Chondrocyte (in vitro differentiated cells): ENCODE results near the gene CACHD1. TPM values are rescaled to one million over a fixed set of nuclear protein-coding genes. Genes with fewer than 3 reads are reported as not detected.
A peak's percentile ranks its signal among the peaks of the same experiment; 100 is the strongest.

Experiments
- DNase-seq: peaks from one replicate; pipeline ENCODE4 v3.0.0; 2021; ENCODE audit warnings: mixed read lengths, low spot score
- H3K27ac Mint-ChIP-seq: one replicate; pipeline ENCODE4 v1.8.0; 2021; ENCODE audit warnings: mild to moderate bottlenecking, moderate library complexity, mixed read lengths; ENCODE audit not compliant: unreplicated experiment
- H3K27me3 Mint-ChIP-seq: 2 replicates; pipeline ENCODE4 v1.8.0; 2021; ENCODE audit warnings: low read depth, mixed read lengths
- H3K36me3 Mint-ChIP-seq: 2 replicates; pipeline ENCODE4 v1.8.0; 2021; ENCODE audit warnings: low read depth, mixed read lengths
- H3K4me1 Mint-ChIP-seq: 2 replicates; pipeline ENCODE4 v1.8.0; 2021; ENCODE audit warnings: low read depth, mild to moderate bottlenecking, mixed read lengths
- H3K4me3 Mint-ChIP-seq: one replicate; pipeline ENCODE4 v1.8.0; 2021; ENCODE audit warnings: mild to moderate bottlenecking, moderate library complexity, mixed read lengths; ENCODE audit not compliant: unreplicated experiment
- H3K9me3 Mint-ChIP-seq: 2 replicates; pipeline ENCODE4 v1.8.0; 2021; ENCODE audit warnings: low read depth, mixed read lengths
- CTCF ChIP-seq: fragments of 200-600 bp; sonication (generic); IDR thresholded peaks from 2 replicates; pipeline ENCODE4 v1.5.0; 2021; ENCODE audit warnings: antibody characterized with exemption, mild to moderate bottlenecking, moderate library complexity
- total RNA-seq: library from RNA; stranded (reverse); gene quantifications from 3 replicates; pipeline ENCODE4 v1.2.1, GENCODE V29; 2021

CACHD1 gene
- total RNA-seq, 1 donor from 2014 or later: 10.5 TPM

- Mint-ChIP-seq H3K4me1 (no peaks in the 10 kb centered on the region), H3K27me3 (no peaks in the 10 kb centered on the region), H3K9me3 (no peaks in the 10 kb centered on the region), H3K4me3 (no peak overlapping the region), H3K27ac (no peak overlapping the region), H3K36me3 (no peaks in the 10 kb centered on the region)
- no peak for DNase-seq
- no peak for TF ChIP-seq CTCF
These were observed 10.2 kb upstream of the CACHD1 start for GRCh38 chr1:64459743-64460142.

- Mint-ChIP-seq H3K36me3 (no peaks in the 10 kb centered on the region), H3K4me3 (no peak overlapping the region), H3K27ac (no peak overlapping the region), H3K27me3 (peaks cover 8% of the 10 kb centered on the region), H3K4me1 (peaks cover 8% of the 10 kb centered on the region), H3K9me3 (no peaks in the 10 kb centered on the region)
- TF ChIP-seq CTCF: no peak
- no peak for DNase-seq
These were observed 3.9 kb upstream of the CACHD1 start for GRCh38 chr1:64466033-64466432.

- Mint-ChIP-seq H3K4me3 (peak overlapping the region; percentile 83), H3K27ac (no peak overlapping the region), H3K27me3 (peaks cover 8% of the 10 kb centered on the region), H3K4me1 (peaks cover 31% of the 10 kb centered on the region), H3K36me3 (no peaks in the 10 kb centered on the region), H3K9me3 (no peaks in the 10 kb centered on the region)
- TF ChIP-seq CTCF: no peak
- DNase-seq: no peak
These were observed 583 bp upstream of the CACHD1 start for GRCh38 chr1:64469116-64469976.

- Mint-ChIP-seq H3K4me1 (peaks cover 42% of the 10 kb centered on the region), H3K27me3 (peaks cover 8% of the 10 kb centered on the region), H3K36me3 (no peaks in the 10 kb centered on the region), H3K27ac (peak overlapping the region; percentile 92), H3K4me3 (peak overlapping the region; percentile 83), H3K9me3 (no peaks in the 10 kb centered on the region)
- no peak for DNase-seq
- no peak for TF ChIP-seq CTCF
These were observed 812 bp downstream of the CACHD1 start for GRCh38 chr1:64470665-64471217.

- H3K27ac Mint-ChIP-seq: peak overlapping the region; percentile 92
- DNase-seq: no peak
- H3K36me3 Mint-ChIP-seq: no peaks in the 10 kb centered on the region
- TF ChIP-seq CTCF: no peak
- no peaks in the 10 kb centered on the region for H3K9me3 Mint-ChIP-seq
- peaks cover 49% of the 10 kb centered on the region for H3K4me1 Mint-ChIP-seq
- H3K4me3 Mint-ChIP-seq: peak overlapping the region; percentile 83
- H3K27me3 Mint-ChIP-seq: peaks cover 8% of the 10 kb centered on the region
These were observed 1.5 kb downstream of the CACHD1 start for GRCh38 chr1:64471218-64472039.
